CD4-positive, alpha-beta memory T cell (primary cell): Measurements from ENCODE around the gene ARHGAP6. TPM values are rescaled to one million over a fixed set of nuclear protein-coding genes. Genes with fewer than 3 reads are reported as not detected.

ENCODE experiments used
- CTCF ChIA-PET: fragments of 350-600 bp; sonication (Branson Sonifier 250); formaldehyde crosslinking; loops from one replicate; lab custom pipeline; 2021; ENCODE audit warnings: inconsistent platforms; ENCODE audit not compliant: partially characterized antibody; lab: Charles Lee
- POLR2A ChIA-PET: fragments of 350-600 bp; sonication (Branson Sonifier 250); formaldehyde crosslinking; loops from one replicate; lab custom pipeline; 2021; ENCODE audit not compliant: partially characterized antibody; lab: Charles Lee
- DNase-seq, 5 donors: peaks; one replicate each; pipeline versions ENCODE4 v3.0.0 to v3.0.0-alpha.2; 2020 to 2022; ENCODE audit warnings: mixed read lengths in 1 of 5
- H3K27ac ChIP-seq: one replicate; pipeline ENCODE4 v1.7.0; 2013; ENCODE audit warnings: low read depth, low read length
- H3K27me3 ChIP-seq: 2 replicates; pipeline ENCODE4 v1.7.0; 2013; ENCODE audit warnings: mild to moderate bottlenecking, low read length, moderate library complexity; ENCODE audit not compliant: insufficient read depth
- H3K36me3 ChIP-seq: 2 replicates; pipeline ENCODE4 v1.7.0; 2013; ENCODE audit warnings: mild to moderate bottlenecking, low read length, moderate library complexity; ENCODE audit not compliant: insufficient read depth
- H3K4me1 ChIP-seq: 2 replicates; pipeline ENCODE4 v1.7.0; 2013; ENCODE audit warnings: mild to moderate bottlenecking, low read length, moderate library complexity; ENCODE audit not compliant: insufficient read depth
- H3K4me3 ChIP-seq, 2 donors: one replicate each; pipeline ENCODE4 v1.7.0; 2013; ENCODE audit warnings: low read length in 2 of 2, mild to moderate bottlenecking in 1 of 2
- H3K9me3 ChIP-seq, 2 donors: one replicate each; pipeline ENCODE4 v1.7.0; 2013; ENCODE audit warnings: low read length in 2 of 2, control low read depth in 1 of 2; ENCODE audit not compliant: control insufficient read depth in 1 of 2
- H3K27ac Mint-ChIP-seq, 7 donors: one replicate each; pipeline ENCODE4 v1.8.0; 2020 to 2021; ENCODE audit warnings: mixed read lengths in 7 of 7, mild to moderate bottlenecking in 6 of 7, inconsistent platforms in 3 of 7, moderate library complexity in 3 of 7
- H3K27me3 Mint-ChIP-seq, 2 donors: one replicate each; pipeline ENCODE4 v1.8.0; 2020 to 2021; ENCODE audit warnings: mixed read lengths in 2 of 2
- H3K36me3 Mint-ChIP-seq, 2 donors: one replicate each; pipeline ENCODE4 v1.8.0; 2020 to 2021; ENCODE audit warnings: mixed read lengths in 2 of 2, inconsistent platforms in 1 of 2, mild to moderate bottlenecking in 1 of 2
- H3K4me1 Mint-ChIP-seq, 4 donors: one replicate each; pipeline ENCODE4 v1.8.0; 2020 to 2021; ENCODE audit warnings: mixed read lengths in 4 of 4, mild to moderate bottlenecking in 1 of 4
- H3K4me3 Mint-ChIP-seq, 8 donors: one replicate each; pipeline ENCODE4 v1.8.0; 2020 to 2021; ENCODE audit warnings: mixed read lengths in 8 of 8, mild to moderate bottlenecking in 7 of 8, moderate library complexity in 6 of 8, inconsistent platforms in 3 of 8
- H3K9me3 Mint-ChIP-seq, 8 donors: one replicate each; pipeline ENCODE4 v1.8.0; 2020 to 2021; ENCODE audit warnings: mixed read lengths in 8 of 8, mild to moderate bottlenecking in 5 of 8, inconsistent platforms in 3 of 8, moderate library complexity in 1 of 8
- intact Hi-C: fragments of 100-400 bp; cut with micrococcal nuclease; formaldehyde crosslinking; loops from one replicate; pipeline ENCODE4 v1.15.1; 2023
- polyA plus RNA-seq, 2 donors: library from polyadenylated mRNA; unstranded; fragments of 300-500 nt; fragmentation: Illumina TruSeq; gene quantifications; one replicate each; pipeline ENCODE4 v1.2.3, GENCODE V29; 2021
- total RNA-seq, 2 experiments: library from RNA; stranded (reverse); gene quantifications; one replicate each; pipeline ENCODE4 v1.2.3, GENCODE V29; 2021

Gene ARHGAP6
- total and polyA plus RNA-seq, 4 experiments from 2014 or later = not detected

- no peak overlapping the region for H3K27ac ChIP-seq
- no peaks in the 10 kb centered on the region for H3K4me1 ChIP-seq
- ChIA-PET POLR2A (no interaction called here), CTCF (interaction anchor here (0.8 to 1.4 kb wide), 3 partner anchors 9 to 17 kb away, joined by 3 to 4 read pairs (median 3); no protein-coding TSS in a partner anchor)
- intact Hi-C loops = no loop called here
- peaks cover 0 to 4% (median 0%) of the 10 kb centered on the region in 8 donors for H3K9me3 Mint-ChIP-seq
- H3K27ac Mint-ChIP-seq = no peak overlapping the region
- H3K9me3 ChIP-seq = no peaks in the 10 kb centered on the region
- H3K36me3 Mint-ChIP-seq = no peaks in the 10 kb centered on the region
- peaks cover 4% of the 10 kb centered on the region in 2 donors for H3K27me3 Mint-ChIP-seq
- peak overlapping the region in 1 of 8 donors; percentile 27 for H3K4me3 Mint-ChIP-seq
- H3K27me3 ChIP-seq = no peaks in the 10 kb centered on the region
- H3K4me3 ChIP-seq = no peak overlapping the region
- no peaks in the 10 kb centered on the region for H3K4me1 Mint-ChIP-seq
- H3K36me3 ChIP-seq = no peaks in the 10 kb centered on the region
- peak; percentile 26 to 45 (median 37) for DNase-seq
These were observed 106.7 kb downstream of the ARHGAP6 start for GRCh38 chrX:11558972-11559371.

GRCh38 chrX:11557120-11557519, 108.6 kb downstream of the ARHGAP6 start:
- Mint-ChIP-seq H3K27ac (no peak overlapping the region), H3K9me3 (peaks cover 0 to 4% (median 0%) of the 10 kb centered on the region in 8 donors), H3K4me3 (no peak overlapping the region), H3K4me1 (no peaks in the 10 kb centered on the region), H3K36me3 (no peaks in the 10 kb centered on the region), H3K27me3 (peaks cover 5% of the 10 kb centered on the region in 2 donors)
- DNase-seq = no peak
- Histone ChIP-seq H3K27me3 (no peaks in the 10 kb centered on the region), H3K4me1 (no peaks in the 10 kb centered on the region), H3K36me3 (no peaks in the 10 kb centered on the region), H3K9me3 (no peaks in the 10 kb centered on the region), H3K4me3 (no peak overlapping the region), H3K27ac (no peak overlapping the region)
- intact Hi-C loops = no loop called here
- ChIA-PET POLR2A (no interaction called here), CTCF (no interaction called here)

GRCh38 chrX:11555759-11556158, 110.0 kb downstream of the ARHGAP6 start:
- no peak overlapping the region for H3K4me3 ChIP-seq
- Mint-ChIP-seq H3K4me1 (no peaks in the 10 kb centered on the region), H3K9me3 (peaks cover 0 to 4% (median 0%) of the 10 kb centered on the region in 8 donors), H3K4me3 (no peak overlapping the region), H3K27ac (no peak overlapping the region), H3K27me3 (peaks cover 5 to 7% of the 10 kb centered on the region in 2 donors), H3K36me3 (no peaks in the 10 kb centered on the region)
- H3K27me3 ChIP-seq = no peaks in the 10 kb centered on the region
- H3K4me1 ChIP-seq = no peaks in the 10 kb centered on the region
- H3K27ac ChIP-seq = no peak overlapping the region
- H3K9me3 ChIP-seq = no peaks in the 10 kb centered on the region
- CTCF ChIA-PET = interaction anchor here (1.2 kb wide), 1 partner anchor 13 kb away, joined by 4 read pairs; no protein-coding TSS in a partner anchor
- POLR2A ChIA-PET = no interaction called here
- DNase-seq = no peak
- no peaks in the 10 kb centered on the region for H3K36me3 ChIP-seq
- intact Hi-C loops = no loop called here

DNA sequence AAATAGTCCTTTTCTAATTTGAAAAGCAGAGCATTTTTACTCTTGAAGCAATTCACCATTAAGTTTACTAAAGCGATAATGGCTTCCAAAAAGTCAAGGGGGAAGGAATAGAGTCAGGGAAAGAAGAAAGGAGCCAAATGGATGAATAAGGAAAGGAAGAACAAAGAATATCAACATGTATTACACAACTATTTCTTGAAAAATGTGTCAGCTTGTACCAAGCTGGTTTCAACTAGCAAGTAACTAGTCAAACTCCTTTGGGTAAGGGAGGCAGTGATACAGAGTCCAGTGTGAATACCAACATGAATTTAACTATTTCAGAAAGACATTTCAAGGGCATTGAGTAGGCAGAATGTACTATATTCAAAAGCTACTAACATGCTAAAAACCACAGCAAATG, 112.1 kb downstream of the ARHGAP6 start:
- no peaks in the 10 kb centered on the region for H3K4me1 Mint-ChIP-seq
- ChIA-PET CTCF (interaction anchor here (1.5 kb wide), 2 partner anchors 14 to 219 kb away, joined by 3 read pairs; no protein-coding TSS in a partner anchor), POLR2A (no interaction called here)
- no peaks in the 10 kb centered on the region for H3K9me3 ChIP-seq
- no peak overlapping the region for H3K27ac Mint-ChIP-seq
- peaks cover 0 to 4% (median 0%) of the 10 kb centered on the region in 8 donors for H3K9me3 Mint-ChIP-seq
- H3K27me3 Mint-ChIP-seq = peaks cover 5 to 8% of the 10 kb centered on the region in 2 donors
- H3K4me3 Mint-ChIP-seq = no peak overlapping the region
- H3K4me1 ChIP-seq = no peaks in the 10 kb centered on the region
- no peaks in the 10 kb centered on the region for H3K36me3 ChIP-seq
- H3K4me3 ChIP-seq = no peak overlapping the region
- intact Hi-C loops = no loop called here
- no peak for DNase-seq
- H3K27ac ChIP-seq = no peak overlapping the region
- no peaks in the 10 kb centered on the region for H3K36me3 Mint-ChIP-seq
- H3K27me3 ChIP-seq = no peaks in the 10 kb centered on the region

GRCh38 chrX:11551151-11551550, 114.6 kb downstream of the ARHGAP6 start:
- Mint-ChIP-seq H3K27ac (no peak overlapping the region), H3K4me3 (no peak overlapping the region), H3K27me3 (peaks cover 5 to 7% of the 10 kb centered on the region in 2 donors), H3K36me3 (no peaks in the 10 kb centered on the region), H3K4me1 (no peaks in the 10 kb centered on the region), H3K9me3 (peaks cover 0 to 3% (median 0%) of the 10 kb centered on the region in 8 donors)
- intact Hi-C loops = no loop called here
- ChIA-PET POLR2A (no interaction called here), CTCF (no interaction called here)
- H3K9me3 ChIP-seq = no peaks in the 10 kb centered on the region
- no peak for DNase-seq
- H3K4me1 ChIP-seq = no peaks in the 10 kb centered on the region
- no peak overlapping the region for H3K27ac ChIP-seq
- H3K4me3 ChIP-seq = no peak overlapping the region
- no peaks in the 10 kb centered on the region for H3K36me3 ChIP-seq
- H3K27me3 ChIP-seq = no peaks in the 10 kb centered on the region

DNA sequence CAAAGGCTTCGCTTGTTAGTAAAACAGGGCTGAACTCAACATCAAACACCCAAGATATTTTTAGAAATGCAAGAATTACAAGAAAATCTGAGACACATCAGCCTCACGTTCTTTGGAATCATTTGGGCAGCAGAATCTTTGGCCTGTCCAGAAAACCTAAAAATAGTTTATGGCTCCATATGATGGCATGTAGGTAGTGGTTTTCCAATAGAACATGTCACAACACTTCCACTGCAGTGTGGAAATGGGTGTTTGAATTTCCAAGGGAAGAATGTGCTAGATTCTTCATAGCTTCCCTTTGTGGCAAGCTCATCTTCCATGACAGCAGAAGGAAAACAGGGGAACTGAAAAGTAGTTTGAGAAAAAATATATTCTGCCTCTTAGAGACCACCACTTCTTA, 118.8 kb downstream of the ARHGAP6 start:
- no peak overlapping the region for H3K27ac Mint-ChIP-seq
- Histone ChIP-seq H3K4me3 (no peak overlapping the region), H3K4me1 (no peaks in the 10 kb centered on the region), H3K27ac (no peak overlapping the region), H3K9me3 (no peaks in the 10 kb centered on the region), H3K27me3 (no peaks in the 10 kb centered on the region), H3K36me3 (no peaks in the 10 kb centered on the region)
- no peak for DNase-seq
- intact Hi-C loops = no loop called here
- CTCF ChIA-PET = no interaction called here
- H3K4me3 Mint-ChIP-seq = no peak overlapping the region
- POLR2A ChIA-PET = no interaction called here
- peaks cover 0 to 3% (median 0%) of the 10 kb centered on the region in 8 donors for H3K9me3 Mint-ChIP-seq
- H3K27me3 Mint-ChIP-seq = peaks cover 0 to 4% of the 10 kb centered on the region in 2 donors
- H3K36me3 Mint-ChIP-seq = no peaks in the 10 kb centered on the region
- no peaks in the 10 kb centered on the region for H3K4me1 Mint-ChIP-seq

DNA sequence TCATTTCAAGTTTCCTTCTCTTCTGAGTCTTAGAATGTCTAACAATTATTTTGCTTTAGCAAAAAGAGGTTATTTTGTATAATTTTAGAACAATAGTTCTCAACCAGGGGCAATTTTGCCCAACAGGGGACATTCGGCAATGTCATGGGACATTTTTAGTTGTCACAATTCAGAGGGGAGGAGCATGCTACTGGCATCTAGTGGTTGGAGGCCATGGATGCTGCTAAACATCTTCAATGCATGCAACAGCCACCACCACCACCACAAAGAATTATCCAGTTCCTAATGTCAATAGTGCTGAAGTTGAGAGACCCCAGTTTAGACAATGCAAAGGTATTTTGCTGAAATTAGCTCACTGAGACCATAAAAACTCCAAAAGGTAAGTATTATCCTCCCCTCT, 122.5 kb downstream of the ARHGAP6 start:
- no peak overlapping the region for H3K27ac ChIP-seq
- H3K27me3 ChIP-seq = no peaks in the 10 kb centered on the region
- H3K27me3 Mint-ChIP-seq = no peaks in the 10 kb centered on the region
- CTCF ChIA-PET = interaction anchor here (2.2 kb wide), 1 partner anchor 12 kb away, joined by 4 read pairs; no protein-coding TSS in a partner anchor
- H3K9me3 ChIP-seq = no peaks in the 10 kb centered on the region
- H3K4me1 ChIP-seq = no peaks in the 10 kb centered on the region
- no peak overlapping the region for H3K27ac Mint-ChIP-seq
- H3K36me3 ChIP-seq = no peaks in the 10 kb centered on the region
- POLR2A ChIA-PET = no interaction called here
- H3K4me1 Mint-ChIP-seq = no peaks in the 10 kb centered on the region
- H3K4me3 ChIP-seq = no peak overlapping the region
- intact Hi-C loops = no loop called here
- no peaks in the 10 kb centered on the region for H3K9me3 Mint-ChIP-seq
- DNase-seq = no peak
- H3K4me3 Mint-ChIP-seq = no peak overlapping the region
- H3K36me3 Mint-ChIP-seq = no peaks in the 10 kb centered on the region
